Naive thymus-derived CD4-positive, alpha-beta T cell (primary cell): ENCODE data around the gene GPHN. TPM values are rescaled to one million over a fixed set of nuclear protein-coding genes. Genes with fewer than 3 reads are reported as not detected.

Source experiments
- ATAC-seq: fragments of 150-1000 bp; cut with Tn5 transposase; 2 replicates; pipeline ENCODE4 v1.10.0; 2021; ENCODE audit warnings: mild to moderate bottlenecking, moderate library complexity
- CTCF ChIA-PET: fragments of 350-600 bp; sonication (Branson Sonifier 250); formaldehyde crosslinking; loops from one replicate; lab custom pipeline; 2021; ENCODE audit warnings: antibody characterized with exemption; lab: Charles Lee
- POLR2A ChIA-PET: fragments of 350-600 bp; sonication (Branson Sonifier 250); formaldehyde crosslinking; loops from one replicate; lab custom pipeline; 2021; ENCODE audit warnings: antibody characterized with exemption, inconsistent platforms; lab: Charles Lee
- DNase-seq, 9 donors: peaks; one replicate each; pipeline versions ENCODE4 v3.0.0 to v3.0.0-alpha.2; 2020 to 2022; ENCODE audit warnings: mixed read lengths in 1 of 9
- H3K27ac ChIP-seq: one replicate; pipeline ENCODE4 v1.7.0; 2013; ENCODE audit warnings: mild to moderate bottlenecking, low read depth, low read length, moderate library complexity
- H3K27me3 ChIP-seq, 2 donors: one replicate each; pipeline ENCODE4 v1.7.0; 2013; ENCODE audit warnings: low read length in 2 of 2, mild to moderate bottlenecking in 2 of 2, moderate library complexity in 2 of 2; ENCODE audit not compliant: control insufficient read depth in 2 of 2, insufficient read depth in 2 of 2
- H3K36me3 ChIP-seq, 3 experiments: 1 replicate in 2 of 3; 2 replicates in 1 of 3; pipeline ENCODE4 v1.7.0; 2013; ENCODE audit warnings: low read length in 3 of 3, mild to moderate bottlenecking in 3 of 3, moderate library complexity in 1 of 3; ENCODE audit not compliant: insufficient read depth in 3 of 3, control insufficient read depth in 2 of 3
- H3K4me1 ChIP-seq, 2 donors: one replicate each; pipeline ENCODE4 v1.7.0; 2013; ENCODE audit warnings: low read length in 2 of 2, mild to moderate bottlenecking in 2 of 2, moderate library complexity in 1 of 2; ENCODE audit not compliant: control insufficient read depth in 2 of 2, insufficient read depth in 2 of 2
- H3K4me3 ChIP-seq: 2 replicates; pipeline ENCODE4 v1.7.0; 2013; ENCODE audit warnings: mild to moderate bottlenecking, low read length
- H3K9me3 ChIP-seq, 3 experiments: 1 replicate in 2 of 3; 2 replicates in 1 of 3; pipeline ENCODE4 v1.7.0; 2013; ENCODE audit warnings: low read length in 3 of 3; ENCODE audit not compliant: control insufficient read depth in 2 of 3
- H3K27ac Mint-ChIP-seq, 9 donors: one replicate each; pipeline ENCODE4 v1.8.0; 2020 to 2022; ENCODE audit warnings: mixed read lengths in 9 of 9, mild to moderate bottlenecking in 8 of 9, moderate library complexity in 5 of 9, inconsistent platforms in 2 of 9
- H3K27me3 Mint-ChIP-seq, 5 donors: one replicate each; pipeline ENCODE4 v1.8.0; 2021 to 2022; ENCODE audit warnings: mixed read lengths in 5 of 5, mild to moderate bottlenecking in 1 of 5
- H3K36me3 Mint-ChIP-seq, 5 donors: one replicate each; pipeline ENCODE4 v1.8.0; 2020 to 2022; ENCODE audit warnings: mixed read lengths in 5 of 5, mild to moderate bottlenecking in 3 of 5, inconsistent platforms in 1 of 5
- H3K4me1 Mint-ChIP-seq, 7 donors: one replicate each; pipeline ENCODE4 v1.8.0; 2020 to 2022; ENCODE audit warnings: mixed read lengths in 7 of 7, mild to moderate bottlenecking in 3 of 7, inconsistent platforms in 1 of 7
- H3K4me3 Mint-ChIP-seq, 10 donors: one replicate each; pipeline ENCODE4 v1.8.0; 2020 to 2022; ENCODE audit warnings: mild to moderate bottlenecking in 10 of 10, mixed read lengths in 10 of 10, moderate library complexity in 6 of 10, inconsistent platforms in 2 of 10
- H3K9me3 Mint-ChIP-seq, 11 donors: one replicate each; pipeline ENCODE4 v1.8.0; 2020 to 2022; ENCODE audit warnings: mixed read lengths in 11 of 11, mild to moderate bottlenecking in 4 of 11, inconsistent platforms in 1 of 11, moderate library complexity in 1 of 11
- intact Hi-C, 2 donors: fragments of 100-400 bp; cut with micrococcal nuclease; formaldehyde crosslinking; loops; one replicate each; pipeline ENCODE4 v1.15.1; 2023
- polyA plus RNA-seq, 2 donors: library from polyadenylated mRNA; unstranded; fragments of 300-500 nt; fragmentation: Illumina TruSeq; gene quantifications; one replicate each; pipeline ENCODE4 v1.2.3, GENCODE V29; 2021
- total RNA-seq, 6 experiments: library from RNA in 5 of 6; stranded (reverse) in 5 of 6; gene quantifications; 1 replicate in 5 of 6; 2 replicates in 1 of 6; pipeline ENCODE4 v1.2.3 and lab custom pipeline; 2021 to 2026

GPHN gene
- total and polyA plus RNA-seq, 7 experiments from 2014 or later, result 6.0 to 28.1 (median 14.3) TPM

- Histone ChIP-seq H3K36me3 (no peaks in the 10 kb centered on the region), H3K4me1 (no peaks in the 10 kb centered on the region), H3K9me3 (peaks cover 0 to 7% (median 0%) of the 10 kb centered on the region in 3 experiments), H3K4me3 (no peak overlapping the region), H3K27me3 (no peaks in the 10 kb centered on the region), H3K27ac (no peak overlapping the region)
- Mint-ChIP-seq H3K27ac (no peak overlapping the region), H3K4me1 (no peaks in the 10 kb centered on the region), H3K4me3 (no peak overlapping the region), H3K27me3 (no peaks in the 10 kb centered on the region), H3K36me3 (peaks cover 0 to 19% (median 14%) of the 10 kb centered on the region in 5 donors), H3K9me3 (peaks cover 0 to 36% (median 15%) of the 10 kb centered on the region in 11 donors)
- intact Hi-C loops, result no loop called here
- CTCF ChIA-PET, result no interaction called here
- no peak for ATAC-seq
- POLR2A ChIA-PET, result no interaction called here
- DNase-seq, result no peak
Measured at GRCh38 chr14:66473223-66473622, 34.7 kb upstream of the GPHN start.

GRCh38 chr14:66476964-66477363 is 31.0 kb upstream of the GPHN start:
- ATAC-seq (no peak), DNase-seq (no peak)
- peaks cover 0 to 10% (median 3%) of the 10 kb centered on the region in 11 donors for H3K9me3 Mint-ChIP-seq
- no peaks in the 10 kb centered on the region for H3K27me3 ChIP-seq
- H3K27ac ChIP-seq, result no peak overlapping the region
- ChIA-PET CTCF (interaction anchor here (0.6 kb wide), 1 partner anchor 808 kb away, joined by 8 read pairs; no protein-coding TSS in a partner anchor), POLR2A (no interaction called here)
- no peak overlapping the region for H3K4me3 ChIP-seq
- no peaks in the 10 kb centered on the region for H3K27me3 Mint-ChIP-seq
- H3K4me1 Mint-ChIP-seq, result no peaks in the 10 kb centered on the region
- H3K27ac Mint-ChIP-seq, result no peak overlapping the region
- H3K9me3 ChIP-seq, result no peaks in the 10 kb centered on the region
- H3K4me3 Mint-ChIP-seq, result no peak overlapping the region
- H3K36me3 ChIP-seq, result no peaks in the 10 kb centered on the region
- no peaks in the 10 kb centered on the region for H3K4me1 ChIP-seq
- H3K36me3 Mint-ChIP-seq, result peaks cover 0 to 23% (median 7%) of the 10 kb centered on the region in 5 donors
- intact Hi-C loops, result no loop called here

GRCh38 chr14:66477567-66477966 is 30.4 kb upstream of the GPHN start:
- Mint-ChIP-seq H3K27me3 (no peaks in the 10 kb centered on the region), H3K9me3 (peaks cover 0 to 5% (median 0%) of the 10 kb centered on the region in 11 donors), H3K4me1 (no peaks in the 10 kb centered on the region), H3K4me3 (no peak overlapping the region), H3K27ac (no peak overlapping the region), H3K36me3 (peaks cover 0 to 17% (median 3%) of the 10 kb centered on the region in 5 donors)
- ATAC-seq, result no peak
- Histone ChIP-seq H3K9me3 (no peaks in the 10 kb centered on the region), H3K27me3 (no peaks in the 10 kb centered on the region), H3K4me1 (no peaks in the 10 kb centered on the region), H3K4me3 (no peak overlapping the region), H3K27ac (no peak overlapping the region), H3K36me3 (no peaks in the 10 kb centered on the region)
- ChIA-PET POLR2A (no interaction called here), CTCF (no interaction called here)
- no peak for DNase-seq
- intact Hi-C loops, result no loop called here

- no peak overlapping the region for H3K27ac Mint-ChIP-seq
- CTCF ChIA-PET, result no interaction called here
- POLR2A ChIA-PET, result no interaction called here
Measured at GRCh38 chr14:66482873-66483272, 25.1 kb upstream of the GPHN start.

GRCh38 chr14:66483322-66483721 is 24.6 kb upstream of the GPHN start:
- Mint-ChIP-seq H3K9me3 (no peaks in the 10 kb centered on the region), H3K36me3 (peaks cover 0 to 20% (median 0%) of the 10 kb centered on the region in 5 donors), H3K27me3 (no peaks in the 10 kb centered on the region), H3K27ac (no peak overlapping the region), H3K4me1 (no peaks in the 10 kb centered on the region), H3K4me3 (no peak overlapping the region)
- ATAC-seq (no peak), DNase-seq (no peak)
- POLR2A ChIA-PET, result no interaction called here
- no peaks in the 10 kb centered on the region for H3K4me1 ChIP-seq
- H3K4me3 ChIP-seq, result no peak overlapping the region
- CTCF ChIA-PET, result no interaction called here
- intact Hi-C loops, result no loop called here
- H3K36me3 ChIP-seq, result no peaks in the 10 kb centered on the region
- no peaks in the 10 kb centered on the region for H3K9me3 ChIP-seq
- no peaks in the 10 kb centered on the region for H3K27me3 ChIP-seq
- H3K27ac ChIP-seq, result no peak overlapping the region

More at GRCh38 chr14:66482873-66483272, 25.1 kb upstream of the GPHN start:
- intact Hi-C loops, result no loop called here
- no peak overlapping the region for H3K27ac ChIP-seq
- no peaks in the 10 kb centered on the region for H3K27me3 ChIP-seq
- Mint-ChIP-seq H3K4me1 (no peaks in the 10 kb centered on the region), H3K4me3 (no peak overlapping the region), H3K36me3 (peaks cover 0 to 17% (median 0%) of the 10 kb centered on the region in 5 donors), H3K9me3 (no peaks in the 10 kb centered on the region), H3K27me3 (no peaks in the 10 kb centered on the region)
- no peak for DNase-seq
- ATAC-seq, result no peak
- H3K36me3 ChIP-seq, result no peaks in the 10 kb centered on the region
- no peak overlapping the region for H3K4me3 ChIP-seq
- no peaks in the 10 kb centered on the region for H3K9me3 ChIP-seq
- H3K4me1 ChIP-seq, result no peaks in the 10 kb centered on the region

- Histone ChIP-seq H3K4me1 (no peaks in the 10 kb centered on the region), H3K4me3 (no peak overlapping the region), H3K27me3 (no peaks in the 10 kb centered on the region), H3K27ac (no peak overlapping the region), H3K36me3 (no peaks in the 10 kb centered on the region), H3K9me3 (no peaks in the 10 kb centered on the region)
- H3K4me1 Mint-ChIP-seq, result no peaks in the 10 kb centered on the region
- intact Hi-C loops, result no loop called here
- POLR2A ChIA-PET, result no interaction called here
- ATAC-seq, result no peak
- DNase-seq, result no peak
- peaks cover 0 to 25% (median 0%) of the 10 kb centered on the region in 5 donors for H3K36me3 Mint-ChIP-seq
- no peaks in the 10 kb centered on the region for H3K27me3 Mint-ChIP-seq
- H3K27ac Mint-ChIP-seq, result no peak overlapping the region
- CTCF ChIA-PET, result no interaction called here
- H3K9me3 Mint-ChIP-seq, result no peaks in the 10 kb centered on the region
- no peak overlapping the region for H3K4me3 Mint-ChIP-seq
Measured at GRCh38 chr14:66485029-66485428, 22.9 kb upstream of the GPHN start.

- Mint-ChIP-seq H3K4me3 (no peak within 1 kb of the TSS), H3K27me3 (no peaks in the 10 kb centered on the region), H3K36me3 (peaks cover 0 to 26% (median 0%) of the 10 kb centered on the region in 5 donors), H3K27ac (no peak within 1 kb of the TSS), H3K9me3 (no peaks in the 10 kb centered on the region), H3K4me1 (no peaks in the 10 kb centered on the region)
- CTCF ChIA-PET, result no interaction called here
- Histone ChIP-seq H3K4me1 (no peaks in the 10 kb centered on the region), H3K27me3 (no peaks in the 10 kb centered on the region), H3K4me3 (no peak within 1 kb of the TSS), H3K27ac (no peak within 1 kb of the TSS), H3K9me3 (no peaks in the 10 kb centered on the region), H3K36me3 (no peaks in the 10 kb centered on the region)
- intact Hi-C loops, result no loop called here
- POLR2A ChIA-PET, result interaction anchor here (0.6 kb wide), 1 partner anchor 11 kb away, joined by 14 read pairs; no protein-coding TSS in a partner anchor
- no peak for ATAC-seq
- DNase-seq, result no peak
Measured at GRCh38 chr14:66485910-66486421, 22.0 kb upstream of the GPHN start, which contains the start of gene CCDC196. CCDC196 (plus strand) TSS chr14:66486371; CDS start chr14:66486503, 132 bp downstream.
